Vagina (tissue), 2 donors: ENCODE measurements around the gene CACNA1D. TPM values are rescaled to one million over a fixed set of nuclear protein-coding genes. Genes with fewer than 3 reads are reported as not detected.

ENCODE experiments used
- DNase-seq, 2 donors: peaks; one replicate each; pipeline ENCODE4 v3.0.0-alpha.2; 2017; ENCODE audit errors: extremely low spot score in 2 of 2
- H3K27ac ChIP-seq: fragments of 200-600 bp; sonication (generic); one replicate; pipeline ENCODE4 v1.5.1; 2019
- H3K27me3 ChIP-seq: fragments of 200-600 bp; sonication (generic); one replicate; pipeline ENCODE4 v1.5.1; 2019
- H3K36me3 ChIP-seq, 2 donors: fragments of 200-600 bp; sonication (generic); one replicate each; pipeline ENCODE4 v1.5.1; 2017 to 2019
- H3K4me1 ChIP-seq: fragments of 200-600 bp; sonication (generic); one replicate; pipeline ENCODE4 v1.5.1; 2019
- H3K4me3 ChIP-seq, 2 donors: fragments of 200-600 bp; sonication (generic); 1 replicate in 1 of 2; 2 replicates in 1 of 2; pipeline ENCODE4 v1.5.1; 2016 to 2019
- H3K9me3 ChIP-seq: fragments of 200-600 bp; sonication (generic); one replicate; pipeline ENCODE4 v1.5.1; 2019
- CTCF ChIP-seq, 3 experiments: fragments of 450-650 bp in 2 of 3; fragments of 200-600 bp in 1 of 3; sonication (generic) in 1 of 3; IDR thresholded peaks; one replicate each; pipeline ENCODE4 v1.5.1; 2017 to 2019; ENCODE audit warnings: antibody characterized with exemption in 3 of 3, mild to moderate bottlenecking in 2 of 3, moderate library complexity in 2 of 3
- POLR2A ChIP-seq, 2 donors: fragments of 450-650 bp; IDR thresholded peaks; one replicate each; pipeline ENCODE4 v1.6.1; 2017; ENCODE audit warnings: antibody characterized with exemption in 2 of 2, mild to moderate bottlenecking in 2 of 2, moderate library complexity in 2 of 2
- POLR2AphosphoS5 ChIP-seq, 2 donors: sonication (generic); formaldehyde crosslinking; IDR thresholded peaks; one replicate each; pipeline ENCODE4 v1.9.0; 2017; ENCODE audit warnings: antibody characterized with exemption in 2 of 2, mild to moderate bottlenecking in 2 of 2, low read depth in 1 of 2; ENCODE audit not compliant: insufficient read depth in 1 of 2
- intact Hi-C: fragments of 100-400 bp; cut with DNase I; formaldehyde crosslinking; loops from one replicate; pipeline ENCODE4 v1.15.1; 2023
- total RNA-seq: library from RNA; depleted of rRNA; stranded (reverse); fragments of >200 nt; gene quantifications from one replicate; pipeline ENCODE4 v1.2.3, GENCODE V29; 2016

The CACNA1D gene
- total RNA-seq, 1 donor from 2014 or later, result 0.74 TPM

DNA sequence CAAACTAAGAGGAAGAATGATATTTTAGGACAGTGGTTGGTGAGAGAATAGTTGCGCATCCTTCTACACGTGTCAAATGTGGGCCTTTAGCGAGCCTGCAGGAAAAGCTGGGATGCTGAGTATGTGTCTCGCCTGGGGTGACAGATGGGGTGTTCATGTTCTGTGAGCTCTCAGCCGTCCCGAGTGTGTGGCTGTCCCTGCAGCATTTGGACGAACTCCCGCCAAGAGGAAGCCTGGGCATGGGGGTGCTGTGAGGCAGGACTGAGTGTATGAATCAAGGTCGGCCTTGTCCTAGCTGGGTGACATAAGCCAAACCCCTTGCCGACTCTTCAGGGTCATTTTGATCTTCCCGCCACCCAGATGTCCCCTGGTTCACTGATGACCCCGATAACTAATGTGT is 94.8 kb downstream of the CACNA1D start:
- Histone ChIP-seq H3K4me1 (no peaks in the 10 kb centered on the region), H3K4me3 (no peak overlapping the region), H3K9me3 (no peaks in the 10 kb centered on the region), H3K27me3 (no peaks in the 10 kb centered on the region), H3K36me3 (no peaks in the 10 kb centered on the region), H3K27ac (no peak overlapping the region)
- peak; percentile 58 to 76 for DNase-seq
- intact Hi-C loops, result no loop called here
- no peak for TF ChIP-seq POLR2A (IDR thresholded peaks at IDR 0.05)
- TF ChIP-seq POLR2AphosphoS5 (IDR thresholded peaks at IDR 0.05; ENCODE audit: insufficient read depth in 1 of 2, low read depth in 1 of 2), result no peak
- no peak for TF ChIP-seq CTCF (IDR thresholded peaks at IDR 0.05)

DNA sequence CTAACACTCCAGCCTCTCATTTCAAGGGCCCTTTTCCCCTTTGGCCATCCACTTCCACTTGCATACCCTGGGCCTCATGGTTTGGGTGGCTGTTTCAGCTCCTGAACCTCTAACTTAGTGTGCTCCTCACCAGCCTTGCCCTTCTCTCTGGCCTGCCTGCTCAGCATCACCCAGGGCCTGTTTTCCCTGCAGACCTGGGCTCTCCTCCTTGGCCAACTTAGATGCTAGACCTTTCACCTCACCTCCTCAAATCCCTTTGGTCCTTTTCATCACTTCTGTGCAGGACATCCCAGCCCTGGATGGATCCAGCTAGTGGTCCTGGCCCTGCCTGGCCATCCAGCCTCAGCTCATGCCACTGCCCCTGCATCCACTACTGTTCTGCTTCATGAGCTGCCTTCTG is 95.4 kb downstream of the CACNA1D start:
- Histone ChIP-seq H3K9me3 (no peaks in the 10 kb centered on the region), H3K36me3 (no peaks in the 10 kb centered on the region), H3K27me3 (no peaks in the 10 kb centered on the region), H3K4me1 (no peaks in the 10 kb centered on the region), H3K27ac (no peak overlapping the region), H3K4me3 (no peak overlapping the region)
- intact Hi-C loops, result no loop called here
- DNase-seq, result peak; percentile 60 to 94
- TF ChIP-seq CTCF (IDR thresholded peaks at IDR 0.05) (no peak), POLR2A (IDR thresholded peaks at IDR 0.05) (no peak), POLR2AphosphoS5 (IDR thresholded peaks at IDR 0.05; ENCODE audit: insufficient read depth in 1 of 2, low read depth in 1 of 2) (no peak)

DNA sequence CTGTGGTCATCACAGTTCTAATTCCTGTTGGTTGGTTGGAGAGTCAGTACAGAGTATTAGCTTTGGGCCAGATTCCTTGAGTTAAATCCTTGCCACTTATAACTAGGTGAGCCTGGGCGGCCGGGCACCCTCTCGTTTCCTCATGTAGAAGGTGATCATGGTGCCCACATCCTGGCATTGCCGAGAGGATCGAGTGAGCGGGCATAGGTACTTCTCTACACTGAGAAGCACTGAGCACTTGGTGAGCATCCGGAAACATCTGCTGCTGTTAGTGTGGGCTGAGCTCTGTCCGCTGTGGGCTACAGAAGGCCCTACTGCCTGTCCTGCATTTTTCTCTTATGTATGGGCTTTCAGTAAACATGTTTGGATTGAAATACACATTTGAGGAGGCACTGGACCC is 96.2 kb downstream of the CACNA1D start:
- peak; percentile 31 to 67 for DNase-seq
- no peak for TF ChIP-seq POLR2A (IDR thresholded peaks at IDR 0.05)
- TF ChIP-seq POLR2AphosphoS5 (IDR thresholded peaks at IDR 0.05; ENCODE audit: insufficient read depth in 1 of 2, low read depth in 1 of 2), result no peak
- no peak for TF ChIP-seq CTCF (IDR thresholded peaks at IDR 0.05)
- Histone ChIP-seq H3K9me3 (no peaks in the 10 kb centered on the region), H3K36me3 (no peaks in the 10 kb centered on the region), H3K4me1 (no peaks in the 10 kb centered on the region), H3K4me3 (no peak overlapping the region), H3K27me3 (no peaks in the 10 kb centered on the region), H3K27ac (no peak overlapping the region)
- intact Hi-C loops, result no loop called here

- intact Hi-C loops, result no loop called here
- Histone ChIP-seq H3K27me3 (no peaks in the 10 kb centered on the region), H3K4me1 (no peaks in the 10 kb centered on the region), H3K27ac (no peak overlapping the region), H3K9me3 (no peaks in the 10 kb centered on the region), H3K36me3 (no peaks in the 10 kb centered on the region), H3K4me3 (no peak overlapping the region)
- TF ChIP-seq POLR2A (IDR thresholded peaks at IDR 0.05) (no peak), POLR2AphosphoS5 (IDR thresholded peaks at IDR 0.05; ENCODE audit: insufficient read depth in 1 of 2, low read depth in 1 of 2) (no peak), CTCF (IDR thresholded peaks at IDR 0.05) (no peak)
- peak; percentile 7 to 27 for DNase-seq
Measured at GRCh38 chr3:53591646-53592045, 97.2 kb downstream of the CACNA1D start.

DNA sequence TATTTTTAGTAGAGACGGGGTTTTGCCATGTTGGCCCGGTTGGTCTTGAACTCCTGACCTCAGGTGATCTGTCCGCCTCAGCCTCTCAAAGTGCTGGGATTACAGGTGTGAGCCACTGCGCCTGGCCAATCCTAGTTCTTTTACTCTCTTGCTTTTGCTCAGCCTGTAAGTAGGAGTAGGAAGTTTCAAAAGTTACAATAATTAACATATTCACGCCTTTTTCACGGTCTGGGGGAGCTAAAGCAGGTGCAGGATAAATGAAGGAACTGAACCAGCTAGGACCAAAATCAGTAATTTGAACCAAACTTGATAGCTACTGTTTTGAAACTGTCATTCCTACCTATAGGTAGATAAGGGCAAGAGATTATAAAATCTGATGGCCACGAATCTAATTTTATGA is 98.5 kb downstream of the CACNA1D start:
- Histone ChIP-seq H3K4me1 (no peaks in the 10 kb centered on the region), H3K27me3 (no peaks in the 10 kb centered on the region), H3K9me3 (no peaks in the 10 kb centered on the region), H3K27ac (no peak overlapping the region), H3K36me3 (no peaks in the 10 kb centered on the region), H3K4me3 (no peak overlapping the region)
- no peak for DNase-seq
- no peak for TF ChIP-seq CTCF (IDR thresholded peaks at IDR 0.05)
- intact Hi-C loops, result no loop called here
